Sigmoid colon (tissue), 3 donors: ENCODE measurements around the gene MIDN.

Experiments used
- POLR2A ChIP-seq, 2 donors: fragments of 450-650 bp; IDR thresholded peaks; one replicate each; pipeline ENCODE4 v1.6.1; 2016; ENCODE audit warnings: antibody characterized with exemption in 2 of 2, mild to moderate bottlenecking in 2 of 2, moderate library complexity in 2 of 2
- TF ChIP-seq, protein P1 (sequence below), 4 experiments: fragments of 450-650 bp in 3 of 4; fragments of 200-600 bp in 1 of 4; IDR thresholded peaks; one replicate each; pipeline ENCODE4 v1.5.1; 2016 to 2019; ENCODE audit warnings: antibody characterized with exemption in 4 of 4, mild to moderate bottlenecking in 3 of 4, moderate library complexity in 2 of 4

DNA sequence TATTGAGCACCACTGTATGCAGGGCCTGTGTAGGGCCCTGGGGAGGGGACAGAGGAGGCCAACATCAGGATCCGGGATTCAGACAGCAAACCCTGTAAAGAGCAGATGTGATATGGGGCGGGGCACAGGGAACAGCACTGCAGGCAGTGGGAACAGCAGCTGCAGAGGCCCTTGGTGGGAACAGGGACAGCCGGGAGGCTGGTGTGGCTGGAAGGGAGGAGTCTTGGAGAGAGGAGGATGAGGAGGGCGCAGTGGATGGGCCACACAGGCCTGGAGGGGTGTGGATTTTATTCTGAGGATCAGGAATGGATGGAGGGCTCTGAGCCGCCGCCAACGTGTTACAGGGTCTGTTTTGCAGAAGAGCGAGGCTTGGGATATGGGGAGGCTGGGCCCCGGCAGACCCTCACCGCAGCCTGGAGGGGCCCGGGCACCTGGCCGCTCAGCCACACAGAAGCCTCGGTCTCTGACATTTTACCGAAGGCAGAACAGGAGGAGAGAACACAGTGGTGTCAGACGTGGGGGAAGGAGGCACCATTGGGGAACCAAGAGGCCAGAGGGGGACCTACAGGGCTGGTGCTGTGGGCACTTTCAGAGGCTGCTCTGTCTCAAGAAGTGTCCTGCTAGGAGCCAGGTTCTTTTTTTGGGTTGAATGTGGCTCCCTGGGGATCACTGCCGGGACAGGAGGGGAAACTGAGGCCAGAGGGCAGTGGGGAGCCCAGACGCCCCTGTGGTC lies 44.2 kb downstream of the MIDN start:
- TF ChIP-seq, protein P1, sequence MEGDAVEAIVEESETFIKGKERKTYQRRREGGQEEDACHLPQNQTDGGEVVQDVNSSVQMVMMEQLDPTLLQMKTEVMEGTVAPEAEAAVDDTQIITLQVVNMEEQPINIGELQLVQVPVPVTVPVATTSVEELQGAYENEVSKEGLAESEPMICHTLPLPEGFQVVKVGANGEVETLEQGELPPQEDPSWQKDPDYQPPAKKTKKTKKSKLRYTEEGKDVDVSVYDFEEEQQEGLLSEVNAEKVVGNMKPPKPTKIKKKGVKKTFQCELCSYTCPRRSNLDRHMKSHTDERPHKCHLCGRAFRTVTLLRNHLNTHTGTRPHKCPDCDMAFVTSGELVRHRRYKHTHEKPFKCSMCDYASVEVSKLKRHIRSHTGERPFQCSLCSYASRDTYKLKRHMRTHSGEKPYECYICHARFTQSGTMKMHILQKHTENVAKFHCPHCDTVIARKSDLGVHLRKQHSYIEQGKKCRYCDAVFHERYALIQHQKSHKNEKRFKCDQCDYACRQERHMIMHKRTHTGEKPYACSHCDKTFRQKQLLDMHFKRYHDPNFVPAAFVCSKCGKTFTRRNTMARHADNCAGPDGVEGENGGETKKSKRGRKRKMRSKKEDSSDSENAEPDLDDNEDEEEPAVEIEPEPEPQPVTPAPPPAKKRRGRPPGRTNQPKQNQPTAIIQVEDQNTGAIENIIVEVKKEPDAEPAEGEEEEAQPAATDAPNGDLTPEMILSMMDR (IDR thresholded peaks at IDR 0.05): no peak
- no peak for TF ChIP-seq POLR2A (IDR thresholded peaks at IDR 0.05)
